NCI-H1930 (cell line): ENCODE measurements around the gene EIF3I.

Experiments used
- DNase-seq, 2 experiments: peaks; one replicate each; lab custom pipeline; 2025; lab: John Stamatoyannopoulos, UW

EIF3I gene

GRCh38 chr1:32198237-32199042, 23.8 kb upstream of the EIF3I start:
- no peak for DNase-seq

- no peak for DNase-seq
Observed at GRCh38 chr1:32199043-32199716, 23.0 kb upstream of the EIF3I start.

- no peak for DNase-seq
Observed at GRCh38 chr1:32199717-32200072, 22.5 kb upstream of the EIF3I start.

- peak in 1 of 2 experiments; percentile 36 for DNase-seq
Observed at GRCh38 chr1:32200226-32201010, 21.8 kb upstream of the EIF3I start, which contains the start of gene CCDC28B. Gene CCDC28B (plus strand): TSS chr1:32200595. CDS start chr1:32201936, 1,341 bp downstream.

DNA sequence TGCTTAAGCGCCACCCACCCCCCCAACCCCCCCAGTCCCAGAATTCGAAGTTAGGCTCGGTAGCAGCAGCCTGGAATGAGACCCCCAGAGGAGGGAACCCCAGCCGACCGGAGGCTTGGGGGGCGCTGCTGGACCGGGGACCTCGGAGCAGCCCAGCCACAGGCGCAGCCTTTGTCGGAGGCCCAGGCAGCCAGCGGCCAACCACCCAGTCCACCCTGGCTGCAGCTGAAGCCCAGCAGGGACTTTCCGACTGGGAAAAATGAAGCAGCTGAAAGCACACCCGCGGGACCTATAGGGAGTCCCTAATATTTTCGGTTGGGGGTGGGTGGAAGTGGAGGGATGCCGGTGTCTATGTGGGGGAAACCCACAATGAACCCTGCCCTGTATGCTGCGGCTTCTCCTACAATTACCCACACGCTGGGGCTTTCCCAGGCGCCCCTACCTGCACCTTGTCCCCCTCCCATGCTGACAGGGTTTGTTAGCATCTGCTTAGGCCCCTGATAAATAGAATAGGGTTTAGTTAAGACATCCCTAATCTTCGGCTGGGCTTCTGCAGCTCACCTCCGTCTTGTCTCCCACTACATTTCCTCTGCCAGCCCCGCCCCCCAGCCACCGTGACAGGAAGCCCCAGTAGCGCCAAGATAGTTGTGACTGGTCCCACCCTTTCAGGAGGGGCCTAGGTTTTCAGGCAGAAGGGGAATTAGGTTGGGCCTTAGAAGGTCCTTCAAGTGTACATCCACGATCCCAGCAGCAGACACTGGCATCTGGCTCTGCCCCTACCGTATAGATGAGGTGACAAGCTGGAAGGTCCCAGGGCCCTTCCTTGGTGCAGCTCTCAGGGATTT, 21.0 kb upstream of the EIF3I start:
- no peak for DNase-seq

GRCh38 chr1:32204943-32205361, 17.3 kb upstream of the EIF3I start:
- no peak for DNase-seq

DNA sequence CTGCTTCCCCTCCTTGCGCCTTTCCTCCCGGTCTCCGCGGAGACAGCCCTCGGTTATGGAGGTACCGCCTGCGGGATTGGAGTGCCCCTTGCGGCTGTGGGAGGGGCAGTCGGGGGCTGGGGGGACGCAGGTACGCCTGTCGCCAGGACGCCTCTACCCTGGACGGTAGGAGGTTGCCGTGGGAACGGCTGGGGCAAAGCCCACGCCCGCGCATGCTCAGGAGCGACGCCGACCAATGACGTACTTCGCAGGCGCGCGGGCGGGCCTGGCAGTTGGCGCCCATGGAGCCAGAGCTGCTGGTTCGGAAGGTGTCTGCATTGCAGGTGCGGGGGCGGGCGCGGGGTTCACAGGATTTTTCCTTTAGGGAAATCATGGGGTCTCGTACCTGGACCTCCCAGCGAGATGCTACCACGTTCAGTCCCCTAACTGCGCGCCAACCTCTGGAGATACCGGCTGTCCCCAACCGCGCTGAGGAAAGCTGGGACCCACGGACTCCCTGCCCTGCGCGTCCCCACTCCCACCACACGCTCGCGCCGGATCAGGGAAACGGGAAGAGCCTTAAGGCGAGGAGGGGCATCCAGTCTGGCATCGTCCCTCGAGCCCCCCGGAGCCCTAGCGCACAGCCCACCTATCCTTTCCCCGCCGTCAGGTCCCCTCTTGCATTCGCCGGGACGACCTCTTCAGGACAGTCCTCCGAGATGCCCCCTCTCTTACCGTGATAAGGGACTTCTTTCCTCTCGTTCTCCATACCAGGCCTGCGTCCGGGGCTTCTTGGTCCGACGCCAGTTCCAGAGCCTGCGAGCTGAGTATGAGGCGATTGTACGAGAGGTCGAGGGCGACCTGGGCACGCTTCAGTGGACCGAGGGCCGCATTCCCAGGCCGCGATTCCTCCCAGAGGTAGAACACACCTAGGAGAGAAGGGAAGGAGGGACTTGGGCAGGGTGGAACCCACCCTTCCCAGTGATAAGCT, 16.5 kb upstream of the EIF3I start, which contains the start of gene IQCC:
Gene IQCC (plus strand): TSS at position 271 of the 970 bp plus-strand sequence. CDS start 11 bp downstream, at position 282.
- peak; percentile 89 to 92 for DNase-seq

DNA sequence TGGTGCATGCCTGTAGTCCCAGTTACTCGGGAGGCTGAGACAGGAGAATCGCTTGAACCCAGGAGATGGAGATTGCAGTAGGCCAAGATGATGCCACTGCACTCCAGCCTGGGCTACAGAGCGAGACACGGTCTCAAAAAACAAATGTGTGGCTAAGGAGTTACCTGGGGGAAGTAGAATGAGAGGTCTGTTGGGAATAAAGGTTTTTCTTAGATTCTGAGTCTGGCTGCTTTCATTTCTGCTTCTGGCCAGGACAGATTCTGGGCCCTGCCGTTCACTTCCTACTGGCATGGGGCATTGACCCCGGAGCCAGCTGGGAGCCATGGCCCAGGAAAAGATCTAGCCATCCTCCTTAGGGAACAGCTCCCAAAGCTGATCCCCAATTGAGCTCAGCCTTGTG, 13.7 kb upstream of the EIF3I start:
- no peak for DNase-seq

DNA sequence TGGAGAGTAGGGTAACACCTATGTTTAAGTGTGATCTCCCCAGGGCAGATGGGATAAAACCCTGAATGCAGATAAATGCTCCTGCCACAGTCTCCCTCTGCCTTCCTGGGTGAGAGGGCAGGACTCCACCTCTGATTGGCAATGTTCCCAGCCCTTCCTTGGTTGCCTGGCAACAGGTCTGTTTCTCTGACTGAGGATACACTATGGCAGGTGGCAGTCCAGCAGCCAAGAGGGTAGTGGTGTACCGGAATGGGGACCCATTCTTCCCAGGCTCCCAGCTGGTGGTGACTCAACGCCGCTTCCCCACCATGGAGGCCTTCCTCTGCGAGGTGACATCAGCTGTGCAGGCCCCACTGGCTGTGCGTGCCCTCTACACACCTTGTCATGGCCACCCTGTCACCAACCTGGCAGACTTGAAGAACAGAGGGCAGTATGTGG, 13.3 kb upstream of the EIF3I start, which contains the start of gene DCDC2B:
Gene DCDC2B (plus strand): TSS at position 199 of the 438 bp plus-strand sequence. CDS start 5 bp downstream, at position 204.
- no peak for DNase-seq

DNA sequence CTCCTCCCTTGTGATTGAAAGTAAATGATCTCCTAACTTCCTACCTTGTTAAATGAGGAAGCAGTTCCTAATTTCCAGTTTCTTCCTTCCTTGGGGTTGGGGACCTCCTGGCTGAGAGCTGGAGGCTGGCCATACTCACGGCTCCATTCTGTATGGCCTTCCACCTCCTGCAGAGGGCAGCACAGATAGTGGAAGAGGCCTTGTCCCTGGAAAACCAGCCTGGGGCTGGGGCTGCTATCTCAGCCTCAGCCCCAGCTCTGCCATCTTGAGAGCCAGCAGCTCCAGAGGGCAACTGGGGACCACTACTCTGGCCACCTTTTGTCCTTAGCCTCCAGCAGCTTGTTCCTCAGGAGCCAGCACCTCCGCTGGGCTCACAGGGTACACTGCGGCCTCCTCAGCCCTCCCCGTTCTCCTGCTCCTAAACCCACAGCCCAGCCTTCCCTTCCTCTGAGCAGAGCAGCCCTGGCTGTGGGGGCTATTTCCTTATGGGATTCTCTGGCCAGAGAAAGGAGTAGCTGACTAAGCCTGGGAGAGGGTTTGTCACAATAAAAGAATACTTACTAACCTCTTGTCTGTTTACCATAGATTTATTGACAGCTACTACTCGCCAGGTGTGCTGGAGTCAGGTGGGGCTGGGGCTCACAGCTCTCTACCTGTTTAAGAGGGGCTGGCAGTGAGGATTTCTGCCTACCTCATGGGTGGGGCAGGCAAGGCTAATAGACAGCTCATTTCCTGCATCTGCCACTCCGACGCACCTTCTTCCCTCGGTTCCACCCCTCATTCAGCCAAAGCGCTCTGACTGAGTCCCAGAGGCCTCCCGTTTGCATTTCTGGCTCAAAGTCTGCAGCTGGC, 6.4 kb upstream of the EIF3I start:
- DNase-seq: peak; percentile 18 to 50

DNA sequence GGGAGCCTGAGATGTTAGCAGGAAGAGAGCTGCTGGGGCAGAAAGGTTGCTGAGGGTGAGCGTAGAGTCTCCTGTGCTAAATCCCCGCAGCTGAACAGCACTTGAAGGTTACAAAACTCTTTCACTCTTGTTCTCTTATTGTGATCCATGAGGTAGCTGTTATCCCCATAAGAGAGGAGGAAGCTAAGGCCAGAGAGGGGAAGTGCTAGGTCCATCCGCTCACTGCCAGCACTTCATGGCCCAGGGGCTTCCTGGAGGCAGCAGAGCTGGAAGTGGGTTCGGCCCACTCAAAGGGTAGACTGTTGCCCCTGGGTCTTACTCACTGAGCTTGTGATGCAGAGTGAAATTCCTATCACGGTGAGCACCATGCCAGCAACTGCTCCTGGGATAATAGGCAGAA, 5.6 kb upstream of the EIF3I start:
- no peak for DNase-seq

GRCh38 chr1:32219022-32219421, 3.2 kb upstream of the EIF3I start:
- DNase-seq: no peak

- no peak for DNase-seq
Observed at GRCh38 chr1:32220746-32221580, 1.2 kb upstream of the EIF3I start.

GRCh38 chr1:32221581-32221979, 627 bp upstream of the EIF3I start:
- no peak for DNase-seq

GRCh38 chr1:32223683-32224082, 1.5 kb downstream of the EIF3I start:
- no peak for DNase-seq

DNA sequence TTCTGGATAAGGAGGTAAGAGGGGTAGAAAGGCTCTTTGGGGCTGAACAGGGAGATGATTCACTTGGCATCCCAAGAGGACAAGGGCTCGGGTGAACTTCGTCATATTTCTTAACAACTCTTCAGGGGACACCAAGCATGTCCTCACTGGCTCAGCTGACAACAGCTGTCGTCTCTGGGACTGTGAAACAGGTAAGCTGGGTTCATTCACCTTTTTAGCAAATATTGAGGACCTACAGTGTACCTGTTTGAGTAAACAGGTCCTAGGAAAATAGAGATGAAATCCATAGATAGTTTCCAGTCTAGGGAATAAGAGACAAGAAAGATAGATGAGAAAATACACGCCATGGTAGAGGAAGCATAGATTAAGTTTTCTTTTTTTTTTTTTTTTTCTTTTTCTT, 2.1 kb downstream of the EIF3I start:
- DNase-seq: no peak

GRCh38 chr1:32228771-32229170, 6.6 kb downstream of the EIF3I start:
- DNase-seq: no peak

GRCh38 chr1:32231843-32232432, 9.7 kb downstream of the EIF3I start:
- DNase-seq: no peak
